PC-9 (cell line): ENCODE measurements around the gene RBM39. TPM values are rescaled to one million over a fixed set of nuclear protein-coding genes. Genes with fewer than 3 reads are reported as not detected.

Source experiments
- BruUV-seq: library from RNA; stranded (reverse); fragments of 400-500 nt; replicated peaks from 2 replicates; lab custom pipeline; 2021; lab: Mats Ljungman, UMichigan
- CTCF ChIA-PET: fragments of 300-600 bp; sonication (Branson Sonifier 250); formaldehyde crosslinking; loops from one replicate; lab custom pipeline; 2022; ENCODE audit warnings: antibody characterized with exemption; lab: Charles Lee
- POLR2A ChIA-PET: fragments of 300-600 bp; sonication (Branson Sonifier 250); formaldehyde crosslinking; loops from one replicate; lab custom pipeline; 2022; ENCODE audit warnings: antibody characterized with exemption; ENCODE audit not compliant: unreplicated experiment; lab: Charles Lee
- DNase-seq, 2 experiments: peaks; one replicate each; pipeline versions ENCODE4 v3.0.0 to v3.0.0-alpha.2; 2015 to 2022; ENCODE audit warnings: mixed read lengths in 1 of 2
- H2AFZ ChIP-seq: fragments of 200-600 bp; sonication (generic); 2 replicates; pipeline ENCODE4 v1.8.1; 2017; ENCODE audit warnings: antibody characterized with exemption
- H3F3A ChIP-seq: fragments of 200-600 bp; sonication (generic); 2 replicates; pipeline ENCODE4 v1.8.1; 2017; ENCODE audit warnings: antibody characterized with exemption, mild to moderate bottlenecking, low read depth; ENCODE audit not compliant: insufficient read depth
- H3K27ac ChIP-seq: fragments of 200-600 bp; sonication (generic); 2 replicates; pipeline ENCODE4 v1.6.1; 2016; ENCODE audit warnings: mixed run types
- H3K27me3 ChIP-seq: fragments of 200-600 bp; sonication (generic); 2 replicates; pipeline ENCODE4 v1.6.1; 2016; ENCODE audit warnings: low read depth, mixed run types; ENCODE audit not compliant: insufficient read depth
- H3K36me3 ChIP-seq: fragments of 200-600 bp; sonication (generic); 2 replicates; pipeline ENCODE4 v1.6.1; 2016; ENCODE audit warnings: low read depth, mixed run types
- H3K4me1 ChIP-seq: fragments of 200-600 bp; sonication (generic); replicated peaks from 2 replicates; pipeline ENCODE4 v1.6.1; 2016; ENCODE audit warnings: mixed run types; ENCODE audit not compliant: insufficient read depth
- H3K4me2 ChIP-seq: fragments of 200-600 bp; sonication (generic); 2 replicates; pipeline ENCODE4 v1.6.1; 2017; ENCODE audit warnings: mixed run types
- H3K4me3 ChIP-seq: fragments of 200-600 bp; sonication (generic); 2 replicates; pipeline ENCODE4 v1.6.1; 2016; ENCODE audit warnings: mixed run types
- H3K79me2 ChIP-seq: fragments of 200-600 bp; sonication (generic); 2 replicates; pipeline ENCODE4 v1.6.1; 2017; ENCODE audit warnings: low read depth, mixed run types
- H3K9me2 ChIP-seq: fragments of 200-600 bp; sonication (generic); 2 replicates; pipeline ENCODE4 v1.8.1; 2017; ENCODE audit warnings: mild to moderate bottlenecking; ENCODE audit not compliant: insufficient read depth
- H3K9me3 ChIP-seq: fragments of 200-600 bp; sonication (generic); 2 replicates; pipeline ENCODE4 v1.8.1; 2016; ENCODE audit warnings: low read depth; ENCODE audit not compliant: insufficient read depth
- H4K20me1 ChIP-seq: fragments of 200-600 bp; sonication (generic); 2 replicates; pipeline ENCODE4 v1.8.1; 2017; ENCODE audit not compliant: insufficient read depth
- EZH2 ChIP-seq: fragments of 200-600 bp; sonication (generic); IDR thresholded peaks from 2 replicates; pipeline ENCODE4 v1.8.0; 2017; ENCODE audit warnings: antibody characterized with exemption, low read depth
- intact Hi-C: fragments of 100-400 bp; cut with micrococcal nuclease; formaldehyde crosslinking; loops from one replicate; pipeline ENCODE4 v1.10.0; 2022; ENCODE audit not compliant: unreplicated experiment
- total RNA-seq: library from RNA; stranded (reverse); gene quantifications from 2 replicates; pipeline ENCODE4 v1.2.3, GENCODE V29; 2021
- TF ChIP-seq, protein P1 (sequence below): fragments of 200-600 bp; sonication (generic); conservative IDR thresholded peaks from 2 replicates; pipeline ENCODE4 v1.6.1; 2017; ENCODE audit warnings: mixed run types, antibody characterized with exemption, mild to moderate bottlenecking, moderate library complexity

The RBM39 gene
- total RNA-seq, 1 experiment from 2014 or later = 379 TPM

- ChIA-PET POLR2A (no interaction called here), CTCF (no interaction called here)
- no peak for DNase-seq
- Histone ChIP-seq H3K4me2 (no peak overlapping the region), H3K4me1 (no peaks in the 10 kb centered on the region), H4K20me1 (peaks cover 94% of the 10 kb centered on the region), H3K4me3 (no peak overlapping the region), H3K9me3 (no peaks in the 10 kb centered on the region), H3K27me3 (no peaks in the 10 kb centered on the region), H3K9me2 (no peaks in the 10 kb centered on the region), H3K36me3 (peaks cover 80% of the 10 kb centered on the region), H3K27ac (no peak overlapping the region), H3K79me2 (peaks cover 71% of the 10 kb centered on the region), H2AFZ (no peak overlapping the region), H3F3A (peaks cover 95% of the 10 kb centered on the region)
- intact Hi-C loops = no loop called here
- no TSS peak for BruUV-seq
- TF ChIP-seq, protein P1, sequence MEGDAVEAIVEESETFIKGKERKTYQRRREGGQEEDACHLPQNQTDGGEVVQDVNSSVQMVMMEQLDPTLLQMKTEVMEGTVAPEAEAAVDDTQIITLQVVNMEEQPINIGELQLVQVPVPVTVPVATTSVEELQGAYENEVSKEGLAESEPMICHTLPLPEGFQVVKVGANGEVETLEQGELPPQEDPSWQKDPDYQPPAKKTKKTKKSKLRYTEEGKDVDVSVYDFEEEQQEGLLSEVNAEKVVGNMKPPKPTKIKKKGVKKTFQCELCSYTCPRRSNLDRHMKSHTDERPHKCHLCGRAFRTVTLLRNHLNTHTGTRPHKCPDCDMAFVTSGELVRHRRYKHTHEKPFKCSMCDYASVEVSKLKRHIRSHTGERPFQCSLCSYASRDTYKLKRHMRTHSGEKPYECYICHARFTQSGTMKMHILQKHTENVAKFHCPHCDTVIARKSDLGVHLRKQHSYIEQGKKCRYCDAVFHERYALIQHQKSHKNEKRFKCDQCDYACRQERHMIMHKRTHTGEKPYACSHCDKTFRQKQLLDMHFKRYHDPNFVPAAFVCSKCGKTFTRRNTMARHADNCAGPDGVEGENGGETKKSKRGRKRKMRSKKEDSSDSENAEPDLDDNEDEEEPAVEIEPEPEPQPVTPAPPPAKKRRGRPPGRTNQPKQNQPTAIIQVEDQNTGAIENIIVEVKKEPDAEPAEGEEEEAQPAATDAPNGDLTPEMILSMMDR = no peak
- no peak for TF ChIP-seq EZH2
Measured at GRCh38 chr20:35711588-35712209, 30.4 kb downstream of the RBM39 start.

DNA sequence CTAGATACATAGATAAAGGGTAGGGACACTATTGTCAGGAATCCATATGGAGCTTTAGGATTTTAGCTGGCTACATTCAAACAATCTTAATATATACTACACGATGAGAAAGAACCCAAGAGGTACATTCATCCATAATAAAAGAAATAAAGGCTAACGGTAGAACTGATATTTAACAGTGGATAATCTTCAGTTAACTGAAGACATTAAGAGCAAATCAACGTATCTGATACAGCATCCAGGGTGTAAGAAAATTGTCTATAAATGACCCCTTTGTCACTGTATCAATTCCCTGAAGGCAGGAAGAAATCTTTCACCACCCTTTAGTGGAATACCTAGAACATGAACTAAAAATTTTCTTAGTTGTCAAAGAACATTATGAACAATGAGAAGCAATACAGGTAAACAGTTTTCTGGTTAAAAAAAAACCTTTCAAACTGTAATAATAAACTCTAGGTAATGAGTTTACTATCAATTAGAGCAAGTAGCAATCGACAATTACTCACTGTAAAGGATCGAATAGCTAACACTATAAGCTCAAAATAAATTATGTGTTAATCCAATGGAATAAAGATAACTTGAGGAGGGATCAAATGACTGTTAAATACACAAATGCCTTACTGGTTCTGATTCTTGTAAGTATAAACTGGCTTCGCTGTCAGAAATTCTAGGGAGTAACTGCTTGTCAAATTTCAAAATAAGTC is 31.0 kb downstream of the RBM39 start:
- peaks cover 95% of the 10 kb centered on the region for H3F3A ChIP-seq
- peaks cover 94% of the 10 kb centered on the region for H4K20me1 ChIP-seq
- no peak overlapping the region for H3K4me3 ChIP-seq
- BruUV-seq = no TSS peak
- no peak for TF ChIP-seq EZH2
- no peaks in the 10 kb centered on the region for H3K4me1 ChIP-seq
- H3K79me2 ChIP-seq = peaks cover 71% of the 10 kb centered on the region
- peaks cover 79% of the 10 kb centered on the region for H3K36me3 ChIP-seq
- no peak overlapping the region for H3K4me2 ChIP-seq
- no peaks in the 10 kb centered on the region for H3K27me3 ChIP-seq
- DNase-seq = no peak
- intact Hi-C loops = no loop called here
- no peaks in the 10 kb centered on the region for H3K9me3 ChIP-seq
- H3K27ac ChIP-seq = no peak overlapping the region
- no peak overlapping the region for H2AFZ ChIP-seq
- ChIA-PET POLR2A (no interaction called here), CTCF (no interaction called here)
- H3K9me2 ChIP-seq = no peaks in the 10 kb centered on the region

DNA sequence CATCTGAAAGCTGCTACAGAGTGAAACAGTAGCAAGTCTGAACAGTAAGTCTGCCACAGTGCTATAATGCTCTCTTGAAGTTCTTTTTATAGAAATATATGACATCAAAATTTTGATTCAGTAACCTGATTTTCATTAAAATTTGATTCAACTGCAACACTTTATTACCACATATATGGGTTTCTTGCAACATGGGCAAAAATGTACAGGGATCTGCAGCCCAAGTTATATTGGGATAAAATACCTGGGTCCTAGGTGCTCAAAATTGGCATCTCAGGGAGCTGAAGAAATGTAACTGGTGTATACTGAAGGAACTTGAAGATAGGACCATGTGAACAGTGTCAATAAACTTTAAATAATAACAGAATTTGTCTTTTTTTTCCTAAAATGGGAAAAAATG is 32.0 kb downstream of the RBM39 start:
- no peak overlapping the region for H3K4me3 ChIP-seq
- H4K20me1 ChIP-seq = peaks cover 94% of the 10 kb centered on the region
- no peak for TF ChIP-seq EZH2
- TF ChIP-seq, protein P1 = no peak
- H3K4me1 ChIP-seq = no peaks in the 10 kb centered on the region
- H3K9me2 ChIP-seq = no peaks in the 10 kb centered on the region
- no peak overlapping the region for H3K4me2 ChIP-seq
- POLR2A ChIA-PET = interaction anchor here (0.6 to 0.7 kb wide), 2 partner anchors 18 to 27 kb away, joined by 5 to 19 read pairs; no protein-coding TSS in a partner anchor
- peaks cover 82% of the 10 kb centered on the region for H3K36me3 ChIP-seq
- CTCF ChIA-PET = no interaction called here
- H3K79me2 ChIP-seq = peaks cover 68% of the 10 kb centered on the region
- no peak for DNase-seq
- no TSS peak for BruUV-seq
- H3K9me3 ChIP-seq = no peaks in the 10 kb centered on the region
- no peak overlapping the region for H3K27ac ChIP-seq
- peaks cover 97% of the 10 kb centered on the region for H3F3A ChIP-seq
- no peaks in the 10 kb centered on the region for H3K27me3 ChIP-seq
- intact Hi-C loops = no loop called here
- H2AFZ ChIP-seq = no peak overlapping the region
